Uterus (tissue), 4 donors: ENCODE measurements around the gene PPP1R16B. TPM values are rescaled to one million over a fixed set of nuclear protein-coding genes. Genes with fewer than 3 reads are reported as not detected.
A peak's percentile ranks its signal among the peaks of the same experiment; 100 is the strongest.

ENCODE experiments used
- DNase-seq, 2 donors: peaks; one replicate each; pipeline ENCODE4 v3.0.0-alpha.2; 2019 to 2020
- H3K27ac ChIP-seq, 2 donors: fragments of 200-600 bp; sonication (generic); 1 replicate in 1 of 2; 2 replicates in 1 of 2; pipeline ENCODE4 v1.5.1; 2016 to 2018
- H3K27me3 ChIP-seq, 2 donors: fragments of 200-600 bp; sonication (generic); one replicate each; pipeline ENCODE4 v1.5.1; 2018 to 2019; ENCODE audit warnings: control low read depth in 1 of 2
- H3K36me3 ChIP-seq, 2 donors: fragments of 200-600 bp; sonication (generic); one replicate each; pipeline ENCODE4 v1.5.1; 2019; ENCODE audit warnings: control low read depth in 1 of 2
- H3K4me1 ChIP-seq, 2 donors: fragments of 200-600 bp; sonication (generic); one replicate each; pipeline ENCODE4 v1.5.1; 2018 to 2019; ENCODE audit warnings: control low read depth in 1 of 2
- H3K4me3 ChIP-seq, 2 donors: fragments of 200-600 bp; sonication (generic); 1 replicate in 1 of 2; 2 replicates in 1 of 2; pipeline ENCODE4 v1.5.1; 2018 to 2019; ENCODE audit warnings: mild to moderate bottlenecking in 1 of 2
- H3K9me3 ChIP-seq, 2 donors: fragments of 200-600 bp; sonication (generic); one replicate each; pipeline ENCODE4 v1.5.1; 2019; ENCODE audit warnings: control low read depth in 1 of 2
- CTCF ChIP-seq, 4 experiments: fragments of 200-600 bp in 2 of 4; fragments of 450-650 bp in 2 of 4; sonication (generic) in 2 of 4; IDR thresholded peaks; one replicate each; pipeline ENCODE4 v1.5.1; 2016 to 2019; ENCODE audit warnings: antibody characterized with exemption in 4 of 4, mild to moderate bottlenecking in 2 of 4, moderate library complexity in 1 of 4
- POLR2A ChIP-seq, 2 donors: fragments of 450-650 bp; IDR thresholded peaks; one replicate each; pipeline ENCODE4 v1.6.1; 2016; ENCODE audit warnings: antibody characterized with exemption in 2 of 2, mild to moderate bottlenecking in 1 of 2, moderate library complexity in 1 of 2
- intact Hi-C: fragments of 100-400 bp; cut with DNase I; formaldehyde crosslinking; loops from one replicate; pipeline ENCODE4 v1.15.1; 2023; ENCODE audit warnings: low total_unique reads
- total RNA-seq, 4 donors: library from RNA; depleted of rRNA in 3 of 4; stranded (reverse); fragments of >200 nt in 3 of 4; gene quantifications; one replicate each; pipeline versions ENCODE4 v1.1.0 to v1.2.4, GENCODE V29; 2014 to 2023
- donor health status: DM: yes; HTN: yes; CAD: no.

Gene PPP1R16B
- total RNA-seq, 4 donors from 2014 or later, result 7.6 to 15.8 (median 12.5) TPM

GRCh38 chr20:38828514-38829295 lies 23.2 kb downstream of the PPP1R16B start:
- intact Hi-C loops, result no loop called here
- TF ChIP-seq CTCF (IDR thresholded peaks at IDR 0.05) (no peak), POLR2A (IDR thresholded peaks at IDR 0.05) (no peak)

GRCh38 chr20:38829296-38829875 lies 23.9 kb downstream of the PPP1R16B start:
- Histone ChIP-seq H3K4me3 (no peak overlapping the region), H3K27me3 (no peaks in the 10 kb centered on the region), H3K4me1 (no peaks in the 10 kb centered on the region), H3K36me3 (no peaks in the 10 kb centered on the region), H3K27ac (peak overlapping the region; percentile 11 to 13), H3K9me3 (no peaks in the 10 kb centered on the region)
- TF ChIP-seq CTCF (IDR thresholded peaks at IDR 0.05) (no peak), POLR2A (IDR thresholded peaks at IDR 0.05) (no peak)
- DNase-seq, result no peak
- intact Hi-C loops, result no loop called here

More at GRCh38 chr20:38828514-38829295, 23.2 kb downstream of the PPP1R16B start:
- H3K27me3 ChIP-seq, result no peaks in the 10 kb centered on the region
- H3K4me3 ChIP-seq, result no peak overlapping the region
- no peaks in the 10 kb centered on the region for H3K4me1 ChIP-seq
- no peaks in the 10 kb centered on the region for H3K9me3 ChIP-seq
- DNase-seq, result no peak
- H3K36me3 ChIP-seq, result no peaks in the 10 kb centered on the region
- peak overlapping the region; percentile 28 to 45 for H3K27ac ChIP-seq

- Histone ChIP-seq H3K4me3 (no peak overlapping the region), H3K27me3 (no peaks in the 10 kb centered on the region), H3K27ac (no peak overlapping the region), H3K9me3 (no peaks in the 10 kb centered on the region), H3K4me1 (no peaks in the 10 kb centered on the region), H3K36me3 (no peaks in the 10 kb centered on the region)
- no peak for DNase-seq
- TF ChIP-seq CTCF (IDR thresholded peaks at IDR 0.05) (no peak), POLR2A (IDR thresholded peaks at IDR 0.05) (no peak)
- intact Hi-C loops, result no loop called here
These were observed 24.9 kb downstream of the PPP1R16B start for GRCh38 chr20:38830356-38830755.

- Histone ChIP-seq H3K27ac (no peak overlapping the region), H3K9me3 (no peaks in the 10 kb centered on the region), H3K36me3 (no peaks in the 10 kb centered on the region), H3K27me3 (no peaks in the 10 kb centered on the region), H3K4me1 (no peaks in the 10 kb centered on the region), H3K4me3 (no peak overlapping the region)
- no peak for TF ChIP-seq CTCF (IDR thresholded peaks at IDR 0.05)
- TF ChIP-seq POLR2A (IDR thresholded peaks at IDR 0.05), result no peak
- DNase-seq, result no peak
- intact Hi-C loops, result no loop called here
These were observed 25.7 kb downstream of the PPP1R16B start for GRCh38 chr20:38831049-38831691.
